Kidney epithelial cell (primary cell): ENCODE measurements around the gene CORO2B. TPM values are rescaled to one million over a fixed set of nuclear protein-coding genes. Genes with fewer than 3 reads are reported as not detected.

ENCODE experiments used
- DNase-seq: peaks from one replicate; pipeline ENCODE4 v3.0.0-alpha.2; 2010; ENCODE audit warnings: low read depth
- H3K27me3 ChIP-seq: 2 replicates; pipeline ENCODE4 v1.6.0; 2011; ENCODE audit warnings: low read length; ENCODE audit not compliant: control insufficient read depth, insufficient read depth
- H3K36me3 ChIP-seq: 2 replicates; pipeline ENCODE4 v1.5.1; 2011; ENCODE audit warnings: low read length; ENCODE audit not compliant: control insufficient read depth, insufficient read depth
- H3K4me3 ChIP-seq: 2 replicates; pipeline ENCODE4 v1.5.1; 2011; ENCODE audit warnings: low read depth, mild to moderate bottlenecking, control low read depth, low read length
- CTCF ChIP-seq: IDR thresholded peaks from 2 replicates; pipeline ENCODE4 v1.5.1; 2011; ENCODE audit warnings: mild to moderate bottlenecking, moderate library complexity, low read length, control low read depth, inconsistent platforms; ENCODE audit not compliant: insufficient read depth, poor library complexity, severe bottlenecking
- total RNA-seq: library from RNA; depleted of rRNA; stranded (reverse); fragments of >200 nt; gene quantifications from 2 replicates; pipeline ENCODE4 v1.2.3, GENCODE V29; 2015

The CORO2B gene
- total RNA-seq, 1 donor from 2014 or later: 19.8 TPM

GRCh38 chr15:68639926-68640600 is 61.3 kb downstream of the CORO2B start:
- no peak overlapping the region for H3K4me3 ChIP-seq
- TF ChIP-seq CTCF: no peak
- H3K36me3 ChIP-seq: no peaks in the 10 kb centered on the region
- no peaks in the 10 kb centered on the region for H3K27me3 ChIP-seq
- no peak for DNase-seq

GRCh38 chr15:68640791-68641331 is 62.1 kb downstream of the CORO2B start:
- no peak overlapping the region for H3K4me3 ChIP-seq
- DNase-seq: no peak
- TF ChIP-seq CTCF: no peak

GRCh38 chr15:68641376-68641775 is 62.6 kb downstream of the CORO2B start:
- no peak for TF ChIP-seq CTCF

More at GRCh38 chr15:68640791-68641331, 62.1 kb downstream of the CORO2B start:
- no peaks in the 10 kb centered on the region for H3K27me3 ChIP-seq
- H3K36me3 ChIP-seq: no peaks in the 10 kb centered on the region

GRCh38 chr15:68642491-68642845 is 63.7 kb downstream of the CORO2B start:
- DNase-seq: no peak
- TF ChIP-seq CTCF: no peak
- Histone ChIP-seq H3K36me3 (no peaks in the 10 kb centered on the region), H3K27me3 (no peaks in the 10 kb centered on the region), H3K4me3 (no peak overlapping the region)

More at GRCh38 chr15:68641376-68641775, 62.6 kb downstream of the CORO2B start:
- DNase-seq: no peak
- H3K36me3 ChIP-seq: no peaks in the 10 kb centered on the region
- H3K27me3 ChIP-seq: no peaks in the 10 kb centered on the region
- no peak overlapping the region for H3K4me3 ChIP-seq

GRCh38 chr15:68643216-68643830 is 64.5 kb downstream of the CORO2B start:
- no peak for DNase-seq

More at GRCh38 chr15:68643216-68643830, 64.5 kb downstream of the CORO2B start:
- no peak for TF ChIP-seq CTCF
- no peaks in the 10 kb centered on the region for H3K27me3 ChIP-seq
- H3K36me3 ChIP-seq: no peaks in the 10 kb centered on the region
- H3K4me3 ChIP-seq: no peak overlapping the region
